IMR-90 (cell line): ENCODE results near the gene COPS2.

Source experiments
- BHLHE40 ChIP-seq: fragments of 150-350 bp; IDR thresholded peaks from 2 replicates; pipeline ENCODE4 v1.6.1; 2016; ENCODE audit warnings: mild to moderate bottlenecking, low read depth, low read length
- CEBPB ChIP-seq: IDR thresholded peaks from 2 replicates; pipeline ENCODE4 v1.6.1; 2012; ENCODE audit warnings: low read depth, low read length, improper control_type of control experiment
- MAFK ChIP-seq: IDR thresholded peaks from 2 replicates; pipeline ENCODE4 v1.6.1; 2012; ENCODE audit warnings: low read depth, low read length, improper control_type of control experiment
- MAZ ChIP-seq: IDR thresholded peaks from 2 replicates; pipeline ENCODE4 v1.6.1; 2012; ENCODE audit warnings: low read depth, mild to moderate bottlenecking, low read length, improper control_type of control experiment, moderate library complexity, borderline replicate concordance
- MXI1 ChIP-seq: IDR thresholded peaks from 2 replicates; pipeline ENCODE4 v1.6.1; 2012; ENCODE audit warnings: low read depth, mild to moderate bottlenecking, low read length, moderate library complexity, borderline replicate concordance
- POLR2A ChIP-seq: IDR thresholded peaks from 2 replicates; pipeline ENCODE4 v1.6.1; 2012; ENCODE audit warnings: mild to moderate bottlenecking, low read depth, low read length
- RAD21 ChIP-seq: IDR thresholded peaks from 2 replicates; pipeline ENCODE4 v1.6.1; 2012; ENCODE audit warnings: low read length, improper control_type of control experiment
- RFX5 ChIP-seq: IDR thresholded peaks from 2 replicates; pipeline ENCODE4 v1.8.0; 2012; ENCODE audit warnings: low read depth, mild to moderate bottlenecking, low read length, moderate library complexity
- SMC3 ChIP-seq: fragments of 150-350 bp; IDR thresholded peaks from 2 replicates; pipeline ENCODE4 v1.6.1; 2016; ENCODE audit warnings: low read depth, mild to moderate bottlenecking, antibody characterized with exemption, low read length, moderate library complexity
- TF ChIP-seq, protein P1 (sequence below): conservative IDR thresholded peaks from 2 replicates; pipeline ENCODE4 v1.5.1; 2012; ENCODE audit warnings: mild to moderate bottlenecking, low read depth, low read length, improper control_type of control experiment
- TF ChIP-seq, protein P2 (sequence below): fragments of 150-350 bp; IDR thresholded peaks from 2 replicates; pipeline ENCODE4 v1.6.1; 2017; ENCODE audit warnings: mild to moderate bottlenecking, antibody characterized with exemption, low read length, low read depth
- TF ChIP-seq, protein P3 (sequence below): fragments of 150-350 bp; IDR thresholded peaks from 2 replicates; pipeline ENCODE4 v1.6.1; 2016; ENCODE audit warnings: low read depth, mild to moderate bottlenecking, low read length, moderate library complexity, borderline replicate concordance

DNA sequence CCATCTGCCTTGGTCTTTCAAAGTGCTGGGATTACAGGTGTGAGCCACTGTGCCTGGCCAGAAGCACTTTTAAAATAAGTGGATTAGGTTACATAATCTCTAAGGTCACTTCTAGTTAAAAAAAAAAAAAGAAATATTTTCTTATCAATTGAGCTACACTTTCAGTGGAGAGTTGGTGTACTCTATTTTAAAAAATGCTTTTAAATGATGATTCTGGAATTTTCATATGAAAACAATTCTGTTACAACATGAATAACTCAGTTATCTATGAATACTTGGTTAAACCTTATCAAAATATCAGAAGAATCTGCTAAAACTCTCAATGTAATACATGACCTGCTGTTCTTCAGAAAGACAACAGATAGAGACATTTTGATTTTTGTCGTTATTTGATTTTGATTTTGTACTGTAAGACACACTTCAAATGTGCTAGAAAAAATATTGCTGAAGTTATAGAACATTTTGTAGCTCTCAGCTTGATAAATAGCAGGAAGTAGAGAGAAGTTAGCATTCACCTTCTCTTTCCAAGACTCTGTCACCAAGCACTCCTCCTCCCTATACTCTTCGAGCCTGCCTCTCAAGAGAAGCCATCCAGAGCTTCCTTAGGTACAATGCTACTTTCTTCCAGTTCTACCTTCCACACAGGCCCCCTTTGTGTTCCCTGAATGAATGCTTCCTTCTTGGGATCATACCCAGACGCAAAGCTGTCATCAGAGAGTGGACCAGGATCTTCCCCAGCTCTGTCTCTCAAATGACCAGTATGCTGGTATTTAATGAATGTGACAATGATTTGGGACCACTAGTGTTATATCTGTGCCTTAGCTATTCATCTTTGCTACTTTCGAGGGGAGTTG, 61.9 kb downstream of the COPS2 start:
- TF ChIP-seq, protein P1, sequence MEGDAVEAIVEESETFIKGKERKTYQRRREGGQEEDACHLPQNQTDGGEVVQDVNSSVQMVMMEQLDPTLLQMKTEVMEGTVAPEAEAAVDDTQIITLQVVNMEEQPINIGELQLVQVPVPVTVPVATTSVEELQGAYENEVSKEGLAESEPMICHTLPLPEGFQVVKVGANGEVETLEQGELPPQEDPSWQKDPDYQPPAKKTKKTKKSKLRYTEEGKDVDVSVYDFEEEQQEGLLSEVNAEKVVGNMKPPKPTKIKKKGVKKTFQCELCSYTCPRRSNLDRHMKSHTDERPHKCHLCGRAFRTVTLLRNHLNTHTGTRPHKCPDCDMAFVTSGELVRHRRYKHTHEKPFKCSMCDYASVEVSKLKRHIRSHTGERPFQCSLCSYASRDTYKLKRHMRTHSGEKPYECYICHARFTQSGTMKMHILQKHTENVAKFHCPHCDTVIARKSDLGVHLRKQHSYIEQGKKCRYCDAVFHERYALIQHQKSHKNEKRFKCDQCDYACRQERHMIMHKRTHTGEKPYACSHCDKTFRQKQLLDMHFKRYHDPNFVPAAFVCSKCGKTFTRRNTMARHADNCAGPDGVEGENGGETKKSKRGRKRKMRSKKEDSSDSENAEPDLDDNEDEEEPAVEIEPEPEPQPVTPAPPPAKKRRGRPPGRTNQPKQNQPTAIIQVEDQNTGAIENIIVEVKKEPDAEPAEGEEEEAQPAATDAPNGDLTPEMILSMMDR = no peak
- TF ChIP-seq RFX5 = no peak
- no peak for TF ChIP-seq CEBPB
- TF ChIP-seq MXI1 = no peak
- no peak for TF ChIP-seq BHLHE40
- TF ChIP-seq MAFK = no peak
- no peak for TF ChIP-seq POLR2A
- TF ChIP-seq RAD21 = no peak
- TF ChIP-seq, protein P2, sequence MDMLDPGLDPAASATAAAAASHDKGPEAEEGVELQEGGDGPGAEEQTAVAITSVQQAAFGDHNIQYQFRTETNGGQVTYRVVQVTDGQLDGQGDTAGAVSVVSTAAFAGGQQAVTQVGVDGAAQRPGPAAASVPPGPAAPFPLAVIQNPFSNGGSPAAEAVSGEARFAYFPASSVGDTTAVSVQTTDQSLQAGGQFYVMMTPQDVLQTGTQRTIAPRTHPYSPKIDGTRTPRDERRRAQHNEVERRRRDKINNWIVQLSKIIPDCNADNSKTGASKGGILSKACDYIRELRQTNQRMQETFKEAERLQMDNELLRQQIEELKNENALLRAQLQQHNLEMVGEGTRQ = no peak
- no peak for TF ChIP-seq MAZ
- TF ChIP-seq SMC3 = no peak
- TF ChIP-seq, protein P3, sequence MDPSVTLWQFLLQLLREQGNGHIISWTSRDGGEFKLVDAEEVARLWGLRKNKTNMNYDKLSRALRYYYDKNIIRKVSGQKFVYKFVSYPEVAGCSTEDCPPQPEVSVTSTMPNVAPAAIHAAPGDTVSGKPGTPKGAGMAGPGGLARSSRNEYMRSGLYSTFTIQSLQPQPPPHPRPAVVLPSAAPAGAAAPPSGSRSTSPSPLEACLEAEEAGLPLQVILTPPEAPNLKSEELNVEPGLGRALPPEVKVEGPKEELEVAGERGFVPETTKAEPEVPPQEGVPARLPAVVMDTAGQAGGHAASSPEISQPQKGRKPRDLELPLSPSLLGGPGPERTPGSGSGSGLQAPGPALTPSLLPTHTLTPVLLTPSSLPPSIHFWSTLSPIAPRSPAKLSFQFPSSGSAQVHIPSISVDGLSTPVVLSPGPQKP = no peak
